ENCODE results near the gene RPTN.
A peak's percentile ranks its signal among the peaks of the same experiment; 100 is the strongest.

Gene RPTN

DNA sequence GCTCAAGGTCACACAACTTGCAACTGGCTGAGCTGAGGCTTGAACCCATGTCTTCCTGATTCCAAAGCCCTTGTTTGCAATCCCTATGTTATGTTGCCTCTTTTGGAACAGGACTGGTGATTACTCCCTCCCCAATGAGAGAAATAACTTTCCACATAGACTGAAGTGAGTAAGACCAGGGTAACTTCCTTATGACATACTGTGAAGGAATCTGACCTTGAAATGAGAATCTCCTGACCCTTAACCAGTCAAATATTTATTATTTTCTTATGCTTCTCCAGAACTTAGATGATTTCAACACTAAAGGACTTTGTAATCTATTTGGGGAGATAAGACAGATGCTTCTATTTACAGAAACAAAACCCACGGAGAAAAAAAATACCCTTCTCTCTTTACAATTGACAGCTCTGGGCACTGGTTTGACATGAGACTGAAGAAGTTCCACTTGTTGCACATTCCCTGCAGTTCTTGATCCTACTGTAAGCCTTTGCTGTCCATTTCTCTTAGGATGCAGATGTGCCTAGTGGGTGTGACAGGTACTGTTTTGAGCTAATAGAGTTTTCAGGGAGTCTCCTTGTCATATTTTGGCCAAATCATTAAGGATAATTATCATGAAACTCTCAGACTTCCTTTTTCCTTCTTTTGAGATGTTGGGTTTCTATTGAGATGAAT is 3.9 kb upstream of the RPTN start:
- H3K27me3 ChIP-seq (ENCODE audit: control insufficient read depth in 1 of 2, insufficient read depth in 1 of 2, low read length in 2 of 2) = peaks cover 8 to 10% of the 10 kb centered on the region in 2 experiments
- no peak overlapping the region for H3K4me2 ChIP-seq (ENCODE audit: low read length, poor library complexity, severe bottlenecking)
- H3K9me3 ChIP-seq (ENCODE audit: control insufficient read depth, low read length) = no peaks in the 10 kb centered on the region
- H3K36me3 ChIP-seq (ENCODE audit: control insufficient read depth in 1 of 2, insufficient read depth in 2 of 2, low read depth in 1 of 2, low read length in 2 of 2) = no peaks in the 10 kb centered on the region
- H3K18ac ChIP-seq (ENCODE audit: low read depth in 1 of 2, low read length in 2 of 2) = no peak overlapping the region
- no peak overlapping the region for H2AFZ ChIP-seq (ENCODE audit: low read depth, low read length)
- no peak overlapping the region for H3K23ac ChIP-seq (ENCODE audit: low read length in 2 of 2)
- no peak overlapping the region for H2BK12ac ChIP-seq (ENCODE audit: low read length in 2 of 2)
- no peaks in the 10 kb centered on the region for H3K79me1 ChIP-seq (replicated peaks; ENCODE audit: low read length, poor library complexity, severe bottlenecking)
- H3K27ac ChIP-seq (ENCODE audit: low read length, poor library complexity, severe bottlenecking) = peak overlapping the region; percentile 78
- peaks cover 4% of the 10 kb centered on the region for H3K4me1 ChIP-seq (ENCODE audit: control insufficient read depth, insufficient read depth, low read depth, low read length)
- H2BK120ac ChIP-seq (ENCODE audit: low read depth, low read length) = no peak overlapping the region
- WGBS = 38% methylated on average over 1 of the region's 1 CpG
- H4K8ac ChIP-seq (ENCODE audit: low read length) = no peak overlapping the region
- peak; percentile 14 for DNase-seq
- no peak overlapping the region for H2AK5ac ChIP-seq (ENCODE audit: low read length, severe bottlenecking)
- peak overlapping the region in 1 of 2 experiments; percentile 7 for H3K4me3 ChIP-seq (ENCODE audit: insufficient read depth in 1 of 2, low read depth in 1 of 2, low read length in 2 of 2)
- no peak overlapping the region for H3K4ac ChIP-seq (ENCODE audit: low read depth in 1 of 2, low read length in 2 of 2)
- H3K14ac ChIP-seq (ENCODE audit: low read length in 2 of 2) = no peak overlapping the region
- H4K91ac ChIP-seq (ENCODE audit: low read length) = no peak overlapping the region
- H3K9ac ChIP-seq (ENCODE audit: low read length) = peak overlapping the region; percentile 48
- H2BK15ac ChIP-seq (ENCODE audit: low read depth, poor library complexity, severe bottlenecking) = no peak overlapping the region
- no peak overlapping the region for H2BK5ac ChIP-seq (ENCODE audit: low read depth, low read length, poor library complexity, severe bottlenecking)

DNA sequence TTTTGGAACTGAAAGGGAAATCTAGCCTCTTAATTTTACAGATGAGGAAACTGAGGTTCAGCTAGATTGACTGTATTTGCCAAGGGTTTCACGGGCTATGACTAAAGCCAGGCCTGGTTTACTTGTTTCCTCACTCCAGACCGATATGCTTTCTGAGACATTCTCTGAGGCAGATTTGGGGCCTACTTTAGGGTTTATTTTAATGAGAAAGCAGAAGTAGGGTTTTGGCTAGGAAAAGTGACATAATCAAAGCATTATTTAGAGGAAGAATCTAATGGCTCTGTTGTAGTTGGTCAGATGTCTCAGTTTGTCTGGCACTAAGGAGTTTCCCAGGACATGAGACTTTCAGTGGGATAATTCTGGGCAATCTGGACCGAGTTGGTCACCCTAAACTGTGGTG is 1.5 kb upstream of the RPTN start:
- H3K18ac ChIP-seq (ENCODE audit: low read depth in 1 of 2, low read length in 2 of 2) = no peak overlapping the region
- no peak overlapping the region for H2AK5ac ChIP-seq (ENCODE audit: low read length, severe bottlenecking)
- H3K14ac ChIP-seq (ENCODE audit: low read length in 2 of 2) = no peak overlapping the region
- DNase-seq = no peak
- H2BK5ac ChIP-seq (ENCODE audit: low read depth, low read length, poor library complexity, severe bottlenecking) = no peak overlapping the region
- H4K91ac ChIP-seq (ENCODE audit: low read length) = no peak overlapping the region
- no peak overlapping the region for H3K4ac ChIP-seq (ENCODE audit: low read depth in 1 of 2, low read length in 2 of 2)
- no peaks in the 10 kb centered on the region for H3K79me1 ChIP-seq (replicated peaks; ENCODE audit: low read length, poor library complexity, severe bottlenecking)
- H3K9me3 ChIP-seq (ENCODE audit: control insufficient read depth, low read length) = no peaks in the 10 kb centered on the region
- H3K4me1 ChIP-seq (ENCODE audit: control insufficient read depth, insufficient read depth, low read depth, low read length) = peaks cover 1% of the 10 kb centered on the region
- H2BK15ac ChIP-seq (ENCODE audit: low read depth, poor library complexity, severe bottlenecking) = no peak overlapping the region
- H3K27ac ChIP-seq (ENCODE audit: low read length, poor library complexity, severe bottlenecking) = no peak overlapping the region
- no peak overlapping the region for H3K4me2 ChIP-seq (ENCODE audit: low read length, poor library complexity, severe bottlenecking)
- H3K27me3 ChIP-seq (ENCODE audit: control insufficient read depth in 1 of 2, insufficient read depth in 1 of 2, low read length in 2 of 2) = peaks cover 7 to 8% of the 10 kb centered on the region in 2 experiments
- H3K36me3 ChIP-seq (ENCODE audit: control insufficient read depth in 1 of 2, insufficient read depth in 2 of 2, low read depth in 1 of 2, low read length in 2 of 2) = no peaks in the 10 kb centered on the region
- H3K4me3 ChIP-seq (ENCODE audit: insufficient read depth in 1 of 2, low read depth in 1 of 2, low read length in 2 of 2) = no peak overlapping the region
- 55% methylated on average over 3 of the region's 3 CpGs for WGBS
- no peak overlapping the region for H3K23ac ChIP-seq (ENCODE audit: low read length in 2 of 2)
- no peak overlapping the region for H2BK12ac ChIP-seq (ENCODE audit: low read length in 2 of 2)
- H3K9ac ChIP-seq (ENCODE audit: low read length) = no peak overlapping the region
- no peak overlapping the region for H2BK120ac ChIP-seq (ENCODE audit: low read depth, low read length)
- H4K8ac ChIP-seq (ENCODE audit: low read length) = no peak overlapping the region
- no peak overlapping the region for H2AFZ ChIP-seq (ENCODE audit: low read depth, low read length)

DNA sequence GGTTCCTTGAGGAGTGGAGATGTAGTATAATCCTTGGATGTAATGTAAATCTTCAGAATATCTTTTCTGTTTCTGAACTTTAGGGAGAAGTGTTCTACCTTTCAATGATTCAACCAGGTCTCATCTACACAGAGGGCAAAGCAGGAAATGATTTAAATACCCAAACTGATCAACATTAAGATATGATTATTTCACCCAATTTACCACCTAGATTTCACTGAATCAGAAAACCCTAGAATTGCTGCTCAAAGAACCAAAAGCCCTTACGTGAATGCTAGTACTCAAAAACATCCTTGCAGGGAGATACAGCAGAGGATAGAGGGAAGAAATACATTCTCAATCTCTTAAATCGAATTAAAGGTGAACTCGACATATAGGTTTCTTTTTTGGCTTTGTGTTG is 5.0 kb downstream of the RPTN start:
- Histone ChIP-seq H3K18ac (ENCODE audit: low read depth in 1 of 2, low read length in 2 of 2) (no peak overlapping the region), H3K14ac (ENCODE audit: low read length in 2 of 2) (no peak overlapping the region), H3K27me3 (ENCODE audit: control insufficient read depth in 1 of 2, insufficient read depth in 1 of 2, low read length in 2 of 2) (peaks cover 3 to 4% of the 10 kb centered on the region in 2 experiments), H3K4me1 (ENCODE audit: control insufficient read depth, insufficient read depth, low read depth, low read length) (no peaks in the 10 kb centered on the region), H3K23ac (ENCODE audit: low read length in 2 of 2) (no peak overlapping the region), H3K36me3 (ENCODE audit: control insufficient read depth in 1 of 2, insufficient read depth in 2 of 2, low read depth in 1 of 2, low read length in 2 of 2) (no peaks in the 10 kb centered on the region), H4K8ac (ENCODE audit: low read length) (no peak overlapping the region), H3K27ac (ENCODE audit: low read length, poor library complexity, severe bottlenecking) (no peak overlapping the region), H3K4me2 (ENCODE audit: low read length, poor library complexity, severe bottlenecking) (no peak overlapping the region), H3K79me1 (replicated peaks; ENCODE audit: low read length, poor library complexity, severe bottlenecking) (no peaks in the 10 kb centered on the region), H3K9ac (ENCODE audit: low read length) (no peak overlapping the region), H3K4ac (ENCODE audit: low read depth in 1 of 2, low read length in 2 of 2) (no peak overlapping the region), H2BK5ac (ENCODE audit: low read depth, low read length, poor library complexity, severe bottlenecking) (no peak overlapping the region), H2BK120ac (ENCODE audit: low read depth, low read length) (no peak overlapping the region), H4K91ac (ENCODE audit: low read length) (no peak overlapping the region), H2BK12ac (ENCODE audit: low read length in 2 of 2) (no peak overlapping the region), H2BK15ac (ENCODE audit: low read depth, poor library complexity, severe bottlenecking) (no peak overlapping the region), H3K9me3 (ENCODE audit: control insufficient read depth, low read length) (no peaks in the 10 kb centered on the region), H3K4me3 (ENCODE audit: insufficient read depth in 1 of 2, low read depth in 1 of 2, low read length in 2 of 2) (no peak overlapping the region), H2AK5ac (ENCODE audit: low read length, severe bottlenecking) (no peak overlapping the region), H2AFZ (ENCODE audit: low read depth, low read length) (no peak overlapping the region)
- WGBS = 86% methylated on average over 3 of the region's 3 CpGs
- DNase-seq = no peak

DNA sequence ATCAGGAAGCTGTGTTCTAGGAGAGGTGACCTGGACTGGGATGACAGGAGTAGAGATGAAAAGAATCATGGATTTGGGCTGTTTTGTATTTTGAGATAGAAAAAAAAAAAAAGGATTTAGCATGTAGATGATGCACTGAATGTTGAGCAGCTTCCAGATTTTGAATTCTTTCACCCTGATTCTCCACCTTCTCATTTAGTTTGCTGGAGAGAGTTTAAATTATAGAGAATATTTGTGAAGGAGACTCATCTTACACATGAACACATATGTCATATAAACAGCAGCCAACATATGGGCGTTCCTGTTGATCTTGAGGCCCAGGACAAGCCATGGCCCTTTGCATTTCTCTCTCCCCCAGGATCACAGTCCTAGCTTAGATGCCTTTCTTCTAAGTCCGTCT is 7.4 kb downstream of the RPTN start:
- peaks cover 13% of the 10 kb centered on the region for H3K9me3 ChIP-seq (ENCODE audit: control insufficient read depth, low read length)
- WGBS = 28% methylated on average over 2 of the region's 2 CpGs
- H2BK12ac ChIP-seq (ENCODE audit: low read length in 2 of 2) = no peak overlapping the region
- no peak overlapping the region for H3K18ac ChIP-seq (ENCODE audit: low read depth in 1 of 2, low read length in 2 of 2)
- H2BK5ac ChIP-seq (ENCODE audit: low read depth, low read length, poor library complexity, severe bottlenecking) = no peak overlapping the region
- no peaks in the 10 kb centered on the region for H3K79me1 ChIP-seq (replicated peaks; ENCODE audit: low read length, poor library complexity, severe bottlenecking)
- DNase-seq = no peak
- no peak overlapping the region for H3K4ac ChIP-seq (ENCODE audit: low read depth in 1 of 2, low read length in 2 of 2)
- no peak overlapping the region for H2BK15ac ChIP-seq (ENCODE audit: low read depth, poor library complexity, severe bottlenecking)
- no peak overlapping the region for H2AK5ac ChIP-seq (ENCODE audit: low read length, severe bottlenecking)
- H3K27ac ChIP-seq (ENCODE audit: low read length, poor library complexity, severe bottlenecking) = no peak overlapping the region
- no peak overlapping the region for H2AFZ ChIP-seq (ENCODE audit: low read depth, low read length)
- H2BK120ac ChIP-seq (ENCODE audit: low read depth, low read length) = no peak overlapping the region
- no peak overlapping the region for H4K91ac ChIP-seq (ENCODE audit: low read length)
- no peak overlapping the region for H3K14ac ChIP-seq (ENCODE audit: low read length in 2 of 2)
- peaks cover 0 to 4% of the 10 kb centered on the region in 2 experiments for H3K27me3 ChIP-seq (ENCODE audit: control insufficient read depth in 1 of 2, insufficient read depth in 1 of 2, low read length in 2 of 2)
- H3K4me1 ChIP-seq (ENCODE audit: control insufficient read depth, insufficient read depth, low read depth, low read length) = no peaks in the 10 kb centered on the region
- H3K36me3 ChIP-seq (ENCODE audit: control insufficient read depth in 1 of 2, insufficient read depth in 2 of 2, low read depth in 1 of 2, low read length in 2 of 2) = no peaks in the 10 kb centered on the region
- no peak overlapping the region for H4K8ac ChIP-seq (ENCODE audit: low read length)
- no peak overlapping the region for H3K4me3 ChIP-seq (ENCODE audit: insufficient read depth in 1 of 2, low read depth in 1 of 2, low read length in 2 of 2)
- no peak overlapping the region for H3K9ac ChIP-seq (ENCODE audit: low read length)
- no peak overlapping the region for H3K4me2 ChIP-seq (ENCODE audit: low read length, poor library complexity, severe bottlenecking)
- H3K23ac ChIP-seq (ENCODE audit: low read length in 2 of 2) = no peak overlapping the region

Measured in mesenchymal stem cell (in vitro differentiated cells and primary cell).